Measurements from ENCODE around the gene LTBP3.

GRCh38 chr11:65554842-65555430, 3.2 kb downstream of the LTBP3 start:
- no peak for TF ChIP-seq TAF1 (IDR thresholded peaks at IDR 0.05; ENCODE audit: low read depth)
- no peak for TF ChIP-seq EP300 (conservative IDR thresholded peaks at IDR 0.05; ENCODE audit: poor library complexity, severe bottlenecking)
- no peak for TF ChIP-seq RAD21 (conservative IDR thresholded peaks at IDR 0.05)
- TF ChIP-seq, protein P1, sequence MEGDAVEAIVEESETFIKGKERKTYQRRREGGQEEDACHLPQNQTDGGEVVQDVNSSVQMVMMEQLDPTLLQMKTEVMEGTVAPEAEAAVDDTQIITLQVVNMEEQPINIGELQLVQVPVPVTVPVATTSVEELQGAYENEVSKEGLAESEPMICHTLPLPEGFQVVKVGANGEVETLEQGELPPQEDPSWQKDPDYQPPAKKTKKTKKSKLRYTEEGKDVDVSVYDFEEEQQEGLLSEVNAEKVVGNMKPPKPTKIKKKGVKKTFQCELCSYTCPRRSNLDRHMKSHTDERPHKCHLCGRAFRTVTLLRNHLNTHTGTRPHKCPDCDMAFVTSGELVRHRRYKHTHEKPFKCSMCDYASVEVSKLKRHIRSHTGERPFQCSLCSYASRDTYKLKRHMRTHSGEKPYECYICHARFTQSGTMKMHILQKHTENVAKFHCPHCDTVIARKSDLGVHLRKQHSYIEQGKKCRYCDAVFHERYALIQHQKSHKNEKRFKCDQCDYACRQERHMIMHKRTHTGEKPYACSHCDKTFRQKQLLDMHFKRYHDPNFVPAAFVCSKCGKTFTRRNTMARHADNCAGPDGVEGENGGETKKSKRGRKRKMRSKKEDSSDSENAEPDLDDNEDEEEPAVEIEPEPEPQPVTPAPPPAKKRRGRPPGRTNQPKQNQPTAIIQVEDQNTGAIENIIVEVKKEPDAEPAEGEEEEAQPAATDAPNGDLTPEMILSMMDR (IDR thresholded peaks at IDR 0.05; ENCODE audit: poor library complexity, severe bottlenecking), result no peak
- no peak for TF ChIP-seq POLR2AphosphoS5 (IDR thresholded peaks at IDR 0.05)
- no peak for TF ChIP-seq MXI1 (conservative IDR thresholded peaks at IDR 0.05; ENCODE audit: poor library complexity, severe bottlenecking)

Measured in neural cell (in vitro differentiated cells).